NCI-H524 treated with DMSO at 0.1 percent for 48 hours (cell line): ENCODE data around the gene BEST4.
"Not testable (repeated sequence)": the region's sequence is repeated elsewhere in the genome, so short reads cannot be mapped to it uniquely, and the experiment has no call there.

ENCODE experiments used
- DNase-seq: peaks from one replicate; lab custom pipeline; 2025; lab: John Stamatoyannopoulos, UW

BEST4 gene

GRCh38 chr1:44819608-44820327, 31.8 kb upstream of the BEST4 start:
- peak; percentile 71 for DNase-seq

- DNase-seq = no peak
These were observed 31.2 kb upstream of the BEST4 start for GRCh38 chr1:44819196-44819607.

GRCh38 chr1:44817771-44818495, 30.0 kb upstream of the BEST4 start:
- DNase-seq = no peak

- DNase-seq = no peak
These were observed 29.3 kb upstream of the BEST4 start for GRCh38 chr1:44817307-44817706.

- not testable (repeated sequence) for DNase-seq
These were observed 28.0 kb upstream of the BEST4 start for GRCh38 chr1:44815926-44816325.

GRCh38 chr1:44812822-44813543, 25.0 kb upstream of the BEST4 start:
- no peak for DNase-seq

- no peak for DNase-seq
These were observed 23.3 kb upstream of the BEST4 start for GRCh38 chr1:44811234-44811633.

- DNase-seq = not testable (repeated sequence)
These were observed 22.8 kb upstream of the BEST4 start for GRCh38 chr1:44810762-44811105.

- no peak for DNase-seq
These were observed 22.3 kb upstream of the BEST4 start for GRCh38 chr1:44810101-44810761.

GRCh38 chr1:44808938-44809917, 21.3 kb upstream of the BEST4 start:
- no peak for DNase-seq

GRCh38 chr1:44808063-44808937, 20.3 kb upstream of the BEST4 start, which contains the start of gene BTBD19:
Gene BTBD19, plus strand, starts transcription at chr1:44808523. Its CDS starts 298 bp downstream, at chr1:44808821.
- DNase-seq = no peak

GRCh38 chr1:44807364-44808062, 19.5 kb upstream of the BEST4 start:
- DNase-seq = no peak

GRCh38 chr1:44806704-44807363, 18.9 kb upstream of the BEST4 start, which contains the start of gene DYNLT4:
Gene DYNLT4, minus strand, starts transcription at chr1:44807351. Its CDS starts 683 bp downstream, at chr1:44806668.
- no peak for DNase-seq

- no peak for DNase-seq
These were observed 18.2 kb upstream of the BEST4 start for GRCh38 chr1:44806025-44806703.

- no peak for DNase-seq
These were observed 17.5 kb upstream of the BEST4 start for GRCh38 chr1:44805311-44806024.

- DNase-seq = no peak
These were observed 15.5 kb upstream of the BEST4 start for GRCh38 chr1:44803312-44804095.

- no peak for DNase-seq
These were observed 15.0 kb upstream of the BEST4 start for GRCh38 chr1:44803062-44803311.
